B cell (primary cell): ENCODE data around the gene GSTA5.
"Not testable (repeated sequence)": the region's sequence is repeated elsewhere in the genome, so short reads cannot be mapped to it uniquely, and the experiment has no call there.

Experiments used
- CTCF ChIP-seq: fragments of 200-600 bp; IDR thresholded peaks from one replicate; pipeline ENCODE4 v1.8.0; 2022; ENCODE audit warnings: antibody characterized with exemption, mild to moderate bottlenecking
- EZH2 ChIP-seq: IDR thresholded peaks from 2 replicates; pipeline ENCODE4 v1.6.1; 2012; ENCODE audit warnings: borderline replicate concordance, low read depth, mild to moderate bottlenecking, moderate library complexity, low read length; ENCODE audit not compliant: insufficient read depth, poor library complexity, severe bottlenecking

- TF ChIP-seq CTCF, EZH2: not testable (repeated sequence)
Observed at GRCh38 chr6:52856137-52856536, 15.5 kb upstream of the GSTA5 start.
